RWPE1 (cell line): ENCODE measurements around the gene GPI.

ENCODE experiments used
- CTCF ChIA-PET: fragments of 350-600 bp; sonication (Branson Sonifier 250); formaldehyde crosslinking; extraction: SDS; loops from one replicate; lab custom pipeline; 2021; lab: Yijun Ruan, JAX
- POLR2A ChIA-PET: fragments of 400-600 bp; formaldehyde crosslinking; extraction: SDS; loops from one replicate; lab custom pipeline; 2020; ENCODE audit warnings: antibody characterized with exemption; ENCODE audit not compliant: low non-redundant PET; lab: Yijun Ruan, JAX
- DNase-seq: peaks from one replicate; pipeline ENCODE4 v3.0.0; 2012; ENCODE audit warnings: low spot score
- H3K27ac ChIP-seq: fragments of 450-650 bp; 2 replicates; pipeline ENCODE4 v1.5.1; 2017
- CTCF ChIP-seq: fragments of 450-650 bp; conservative IDR thresholded peaks from 2 replicates; pipeline ENCODE4 v1.5.1; 2017; ENCODE audit warnings: low read depth, mild to moderate bottlenecking

Gene GPI

GRCh38 chr19:34432797-34433196 is 67.8 kb downstream of the GPI start:
- DNase-seq: no peak
- POLR2A ChIA-PET: no interaction called here
- CTCF ChIA-PET: no interaction called here
- 0 out of 2 replicates have a peak overlapping the region, but pooled peaks have one; percentile 15 for H3K27ac ChIP-seq
- TF ChIP-seq CTCF: no peak

- ChIA-PET POLR2A (no interaction called here), CTCF (no interaction called here)
- no peak for TF ChIP-seq CTCF
- no peak overlapping the region for H3K27ac ChIP-seq
- no peak for DNase-seq
These were observed 71.7 kb downstream of the GPI start for GRCh38 chr19:34436716-34437115.

- ChIA-PET POLR2A (no interaction called here), CTCF (interaction anchor here (0.6 to 1.1 kb wide), 2 partner anchors 17 to 18 kb away, joined by 3 to 4 read pairs; no protein-coding TSS in a partner anchor)
- no peak for TF ChIP-seq CTCF
- no peak for DNase-seq
- no peak overlapping the region for H3K27ac ChIP-seq
These were observed 83.2 kb downstream of the GPI start for GRCh38 chr19:34448191-34448590.
